ENCODE data around the gene PPME1. TPM values are rescaled to one million over a fixed set of nuclear protein-coding genes. Genes with fewer than 3 reads are reported as not detected.
"Not testable (repeated sequence)": the region's sequence is repeated elsewhere in the genome, so short reads cannot be mapped to it uniquely, and the experiment has no call there.

Gene PPME1
- polyA plus RNA-seq, 1 donor = 27.8 TPM

- Histone ChIP-seq H3K36me3 (ENCODE audit: control insufficient read depth, insufficient read depth, low read length) (peaks cover 5% of the 10 kb centered on the region), H3K27me3 (ENCODE audit: control insufficient read depth, insufficient read depth, low read length) (no peaks in the 10 kb centered on the region), H3K4me1 (ENCODE audit: control insufficient read depth, insufficient read depth, low read length) (peaks cover 12% of the 10 kb centered on the region), H3K9me3 (ENCODE audit: control insufficient read depth, low read depth, low read length) (no peaks in the 10 kb centered on the region), H3K4me3 (ENCODE audit: low read length) (no peak overlapping the region), H3K27ac (ENCODE audit: low read length) (peak overlapping the region; percentile 39)
- peak; percentile 9 to 22 for DNase-seq
- WGBS (ENCODE audit: insufficient coverage, low lambda C conversion rate) = no CpG with 5 or more reads among the region's 2 CpGs
Observed at GRCh38 chr11:74138572-74138971, 32.5 kb upstream of the PPME1 start.

- Histone ChIP-seq H3K36me3 (ENCODE audit: control insufficient read depth, insufficient read depth, low read length) (peaks cover 5% of the 10 kb centered on the region), H3K9me3 (ENCODE audit: control insufficient read depth, low read depth, low read length) (no peaks in the 10 kb centered on the region), H3K4me3 (ENCODE audit: low read length) (no peak overlapping the region), H3K4me1 (ENCODE audit: control insufficient read depth, insufficient read depth, low read length) (peaks cover 12% of the 10 kb centered on the region), H3K27ac (ENCODE audit: low read length) (no peak overlapping the region), H3K27me3 (ENCODE audit: control insufficient read depth, insufficient read depth, low read length) (no peaks in the 10 kb centered on the region)
- DNase-seq = peak in 1 of 2 donors; percentile 30
- no CpG with 5 or more reads among the region's 6 CpGs for WGBS (ENCODE audit: insufficient coverage, low lambda C conversion rate)
Observed at GRCh38 chr11:74139151-74139918, 31.8 kb upstream of the PPME1 start.

- not testable (repeated sequence) for DNase-seq; H3K27me3 ChIP-seq (ENCODE audit: control insufficient read depth, insufficient read depth, low read length); H3K4me3 ChIP-seq (ENCODE audit: low read length); H3K36me3 ChIP-seq (ENCODE audit: control insufficient read depth, insufficient read depth, low read length); H3K27ac ChIP-seq (ENCODE audit: low read length); H3K9me3 ChIP-seq (ENCODE audit: control insufficient read depth, low read depth, low read length)
- 92% methylated on average over 1 of the region's 1 CpG for WGBS (ENCODE audit: insufficient coverage, low lambda C conversion rate)
- peaks cover 12% of the 10 kb centered on the region for H3K4me1 ChIP-seq (ENCODE audit: control insufficient read depth, insufficient read depth, low read length)
Observed at GRCh38 chr11:74139919-74140431, 31.1 kb upstream of the PPME1 start.

GRCh38 chr11:74141241-74141695, 29.8 kb upstream of the PPME1 start:
- Histone ChIP-seq H3K36me3 (ENCODE audit: control insufficient read depth, insufficient read depth, low read length) (peaks cover 4% of the 10 kb centered on the region), H3K9me3 (ENCODE audit: control insufficient read depth, low read depth, low read length) (no peaks in the 10 kb centered on the region), H3K4me1 (ENCODE audit: control insufficient read depth, insufficient read depth, low read length) (peaks cover 12% of the 10 kb centered on the region), H3K4me3 (ENCODE audit: low read length) (no peak overlapping the region), H3K27me3 (ENCODE audit: control insufficient read depth, insufficient read depth, low read length) (no peaks in the 10 kb centered on the region), H3K27ac (ENCODE audit: low read length) (no peak overlapping the region)
- WGBS (ENCODE audit: insufficient coverage, low lambda C conversion rate) = no CpG with 5 or more reads among the region's 2 CpGs
- DNase-seq = no peak

- H3K27ac ChIP-seq (ENCODE audit: low read length) = no peak overlapping the region
Observed at GRCh38 chr11:74141908-74142307, 29.2 kb upstream of the PPME1 start.

GRCh38 chr11:74142624-74143023, 28.5 kb upstream of the PPME1 start:
- no peak for DNase-seq
- no peak overlapping the region for H3K27ac ChIP-seq (ENCODE audit: low read length)
- H3K4me3 ChIP-seq (ENCODE audit: low read length) = no peak overlapping the region
- no peaks in the 10 kb centered on the region for H3K36me3 ChIP-seq (ENCODE audit: control insufficient read depth, insufficient read depth, low read length)
- no peaks in the 10 kb centered on the region for H3K9me3 ChIP-seq (ENCODE audit: control insufficient read depth, low read depth, low read length)
- peaks cover 12% of the 10 kb centered on the region for H3K4me1 ChIP-seq (ENCODE audit: control insufficient read depth, insufficient read depth, low read length)
- H3K27me3 ChIP-seq (ENCODE audit: control insufficient read depth, insufficient read depth, low read length) = no peaks in the 10 kb centered on the region
- WGBS (ENCODE audit: insufficient coverage, low lambda C conversion rate) = no CpG with 5 or more reads among the region's 3 CpGs

More at GRCh38 chr11:74141908-74142307, 29.2 kb upstream of the PPME1 start:
- Histone ChIP-seq H3K27me3 (ENCODE audit: control insufficient read depth, insufficient read depth, low read length) (no peaks in the 10 kb centered on the region), H3K36me3 (ENCODE audit: control insufficient read depth, insufficient read depth, low read length) (no peaks in the 10 kb centered on the region), H3K4me3 (ENCODE audit: low read length) (no peak overlapping the region), H3K4me1 (ENCODE audit: control insufficient read depth, insufficient read depth, low read length) (peaks cover 12% of the 10 kb centered on the region), H3K9me3 (ENCODE audit: control insufficient read depth, low read depth, low read length) (no peaks in the 10 kb centered on the region)
- no peak for DNase-seq
- 90% methylated on average over 2 of the region's 3 CpGs for WGBS (ENCODE audit: insufficient coverage, low lambda C conversion rate)

- no peak overlapping the region for H3K4me3 ChIP-seq (ENCODE audit: low read length)
- H3K9me3 ChIP-seq (ENCODE audit: control insufficient read depth, low read depth, low read length) = no peaks in the 10 kb centered on the region
- H3K27me3 ChIP-seq (ENCODE audit: control insufficient read depth, insufficient read depth, low read length) = no peaks in the 10 kb centered on the region
- no CpG with 5 or more reads among the region's 4 CpGs for WGBS (ENCODE audit: insufficient coverage, low lambda C conversion rate)
- no peak for DNase-seq
- H3K4me1 ChIP-seq (ENCODE audit: control insufficient read depth, insufficient read depth, low read length) = no peaks in the 10 kb centered on the region
- H3K36me3 ChIP-seq (ENCODE audit: control insufficient read depth, insufficient read depth, low read length) = no peaks in the 10 kb centered on the region
- H3K27ac ChIP-seq (ENCODE audit: low read length) = no peak overlapping the region
Observed at GRCh38 chr11:74144592-74144991, 26.5 kb upstream of the PPME1 start.

GRCh38 chr11:74147199-74147929, 23.7 kb upstream of the PPME1 start:
- WGBS (ENCODE audit: insufficient coverage, low lambda C conversion rate) = no CpG with 5 or more reads among the region's 5 CpGs
- Histone ChIP-seq H3K9me3 (ENCODE audit: control insufficient read depth, low read depth, low read length) (no peaks in the 10 kb centered on the region), H3K4me3 (ENCODE audit: low read length) (no peak overlapping the region), H3K4me1 (ENCODE audit: control insufficient read depth, insufficient read depth, low read length) (no peaks in the 10 kb centered on the region), H3K27me3 (ENCODE audit: control insufficient read depth, insufficient read depth, low read length) (no peaks in the 10 kb centered on the region), H3K27ac (ENCODE audit: low read length) (no peak overlapping the region), H3K36me3 (ENCODE audit: control insufficient read depth, insufficient read depth, low read length) (no peaks in the 10 kb centered on the region)
- DNase-seq = no peak

- Histone ChIP-seq H3K9me3 (ENCODE audit: control insufficient read depth, low read depth, low read length) (no peaks in the 10 kb centered on the region), H3K27ac (ENCODE audit: low read length) (no peak overlapping the region), H3K4me3 (ENCODE audit: low read length) (no peak overlapping the region), H3K27me3 (ENCODE audit: control insufficient read depth, insufficient read depth, low read length) (no peaks in the 10 kb centered on the region), H3K36me3 (ENCODE audit: control insufficient read depth, insufficient read depth, low read length) (no peaks in the 10 kb centered on the region), H3K4me1 (ENCODE audit: control insufficient read depth, insufficient read depth, low read length) (no peaks in the 10 kb centered on the region)
- no peak for DNase-seq
Observed at GRCh38 chr11:74153224-74153623, 17.9 kb upstream of the PPME1 start.

- Histone ChIP-seq H3K4me1 (ENCODE audit: control insufficient read depth, insufficient read depth, low read length) (no peaks in the 10 kb centered on the region), H3K36me3 (ENCODE audit: control insufficient read depth, insufficient read depth, low read length) (no peaks in the 10 kb centered on the region), H3K4me3 (ENCODE audit: low read length) (no peak overlapping the region), H3K9me3 (ENCODE audit: control insufficient read depth, low read depth, low read length) (no peaks in the 10 kb centered on the region), H3K27ac (ENCODE audit: low read length) (no peak overlapping the region), H3K27me3 (ENCODE audit: control insufficient read depth, insufficient read depth, low read length) (no peaks in the 10 kb centered on the region)
- 67% methylated on average over 1 of the region's 1 CpG for WGBS (ENCODE audit: insufficient coverage, low lambda C conversion rate)
- no peak for DNase-seq
Observed at GRCh38 chr11:74154620-74155281, 16.3 kb upstream of the PPME1 start.
